ENCODE results near the gene OPHN1. TPM values are rescaled to one million over a fixed set of nuclear protein-coding genes. Genes with fewer than 3 reads are reported as not detected.
"Not testable (repeated sequence)": the region's sequence is repeated elsewhere in the genome, so short reads cannot be mapped to it uniquely, and the experiment has no call there.

OPHN1 gene
- polyA plus RNA-seq, 3 donors = 7.4 to 8.3 (median 8.0) TPM

DNA sequence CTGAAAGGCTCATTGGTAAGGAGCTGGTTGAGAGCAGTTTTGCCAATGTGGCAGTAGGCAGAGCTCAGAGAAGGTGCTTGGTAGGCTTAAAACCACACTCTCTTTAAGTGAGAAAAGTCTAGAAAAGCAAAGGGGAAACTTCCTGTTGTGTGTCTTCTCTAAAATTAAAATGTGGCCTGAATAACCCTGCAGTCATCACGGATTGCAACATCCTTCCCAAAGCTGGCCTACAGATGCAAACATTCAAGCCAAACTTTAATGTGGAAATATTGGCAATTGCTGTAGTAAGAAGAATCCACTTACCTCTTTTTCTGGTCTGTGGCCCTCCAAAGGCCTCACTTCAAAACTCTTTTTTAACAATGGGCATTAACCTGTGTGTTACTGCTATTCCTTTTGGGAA lies 348.5 kb downstream of the OPHN1 start:
- no peak for DNase-seq (ENCODE audit: low read depth in 3 of 3, low spot score in 2 of 3)

DNA sequence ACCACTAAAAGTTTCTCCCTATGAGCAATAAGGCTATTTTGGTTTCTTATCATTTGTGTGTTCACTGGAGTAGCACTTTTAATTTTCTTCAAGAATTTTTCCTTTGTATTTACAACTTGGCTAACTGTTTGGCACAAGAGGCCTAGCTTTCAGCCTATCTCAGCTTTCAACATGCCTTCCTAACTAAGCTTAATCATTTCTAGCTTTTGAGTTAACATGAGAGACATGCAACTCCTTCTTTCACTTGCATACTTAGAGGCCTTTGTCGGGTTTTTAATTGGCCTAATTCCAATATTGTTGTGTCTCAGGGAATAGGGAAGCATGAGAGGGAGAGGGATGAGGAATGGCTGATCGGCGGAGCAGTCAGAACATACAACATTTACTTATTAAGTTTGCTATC lies 349.8 kb downstream of the OPHN1 start:
- DNase-seq (ENCODE audit: low read depth in 3 of 3, low spot score in 2 of 3) = no peak

DNA sequence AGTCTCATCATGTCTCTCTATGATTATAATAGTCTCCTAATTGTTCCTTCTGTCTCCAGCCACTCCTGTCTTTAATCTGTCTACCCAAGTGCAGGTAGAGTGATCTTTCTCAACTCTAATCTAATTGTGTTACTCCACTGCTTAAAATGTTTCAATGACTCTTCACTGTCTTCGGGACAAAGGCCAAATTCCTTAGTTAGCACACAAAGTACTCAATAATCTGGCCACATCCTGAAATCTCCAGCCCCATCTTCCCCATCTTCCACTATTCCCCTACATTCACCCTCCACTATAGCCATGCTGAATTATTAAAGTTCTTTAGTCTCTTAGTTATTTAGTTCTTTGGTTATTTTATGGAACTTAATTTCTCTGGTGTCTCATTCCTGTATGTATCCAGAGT lies 353.3 kb downstream of the OPHN1 start:
- no peak for DNase-seq (ENCODE audit: low read depth in 3 of 3, low spot score in 2 of 3)

DNA sequence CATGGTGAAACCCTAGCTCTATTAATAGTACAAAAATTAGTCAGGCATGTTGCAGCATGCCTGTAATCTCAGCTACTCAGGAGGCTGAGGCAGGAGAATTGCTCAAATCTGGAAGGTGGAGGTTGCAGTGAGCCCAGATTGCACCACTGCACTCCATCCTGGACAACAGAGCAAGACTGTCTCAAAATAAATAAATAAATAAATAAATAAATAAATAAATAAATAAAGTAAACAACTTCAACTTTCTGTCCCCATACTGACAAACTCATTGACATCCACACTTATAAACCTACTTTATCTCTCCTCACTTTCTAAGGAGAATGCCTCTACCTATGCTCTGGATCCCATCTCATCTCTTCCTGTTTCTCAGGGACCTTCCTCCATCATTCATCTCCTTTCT lies 354.5 kb downstream of the OPHN1 start:
- not testable (repeated sequence) for DNase-seq (ENCODE audit: low read depth in 3 of 3, low spot score in 2 of 3)

DNA sequence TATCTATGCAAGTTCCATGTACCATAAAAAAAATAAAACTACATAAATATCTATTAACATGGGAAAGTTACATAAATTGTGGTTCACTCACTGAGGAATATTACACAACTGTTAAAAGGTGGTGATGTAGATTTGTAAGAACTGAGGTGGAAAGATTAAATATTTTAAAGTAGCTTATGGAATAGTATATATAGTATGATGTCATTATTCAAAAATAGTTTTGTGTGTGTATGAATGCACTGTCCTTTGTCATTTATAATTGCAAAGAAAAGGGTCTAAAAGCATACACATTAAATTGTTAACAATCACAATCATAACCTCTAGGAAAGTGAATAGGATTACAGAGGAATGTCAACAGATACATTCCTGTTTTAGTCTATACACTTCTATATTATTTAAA lies 355.9 kb downstream of the OPHN1 start:
- no peak for DNase-seq (ENCODE audit: low read depth in 3 of 3, low spot score in 2 of 3)

DNA sequence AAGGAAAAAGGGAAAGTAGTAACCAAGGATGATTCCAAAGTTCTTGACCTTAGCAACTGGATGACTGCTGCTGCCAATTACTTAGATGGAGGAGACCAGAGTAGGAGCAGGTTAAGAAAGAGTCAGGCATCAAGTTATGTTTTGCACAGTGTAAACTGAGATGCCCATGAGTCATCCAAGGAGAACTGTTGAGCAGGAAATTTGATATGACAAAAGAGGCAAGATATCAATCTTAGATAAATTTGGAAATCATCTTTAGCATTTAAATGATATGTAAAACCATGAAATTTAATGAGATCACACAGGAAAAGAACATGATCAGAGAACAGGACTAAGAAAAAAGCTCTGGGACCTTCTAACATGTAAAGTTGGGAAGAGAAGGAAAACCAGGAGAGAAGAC lies 361.3 kb downstream of the OPHN1 start:
- DNase-seq (ENCODE audit: low read depth in 3 of 3, low spot score in 2 of 3) = no peak

DNA sequence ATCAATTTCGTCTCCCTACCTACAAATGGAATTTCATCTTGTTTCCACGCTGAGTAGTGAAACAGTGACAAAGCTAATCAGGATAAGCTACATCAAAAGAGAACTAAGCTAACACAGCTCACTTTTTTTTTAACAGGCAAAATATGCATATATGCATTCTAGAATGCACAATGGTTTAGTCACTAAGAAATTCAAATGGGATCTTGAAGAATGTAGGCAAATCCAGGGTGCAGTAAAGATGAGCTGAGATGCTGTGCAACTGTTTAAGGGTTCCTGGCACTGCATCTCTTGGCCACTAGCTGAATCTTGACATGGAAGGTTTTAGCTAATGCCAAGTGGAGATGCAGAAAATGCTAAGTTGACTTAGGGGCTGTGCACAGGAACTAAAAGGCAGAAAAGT lies 363.2 kb downstream of the OPHN1 start:
- DNase-seq (ENCODE audit: low read depth in 3 of 3, low spot score in 2 of 3) = not testable (repeated sequence)

DNA sequence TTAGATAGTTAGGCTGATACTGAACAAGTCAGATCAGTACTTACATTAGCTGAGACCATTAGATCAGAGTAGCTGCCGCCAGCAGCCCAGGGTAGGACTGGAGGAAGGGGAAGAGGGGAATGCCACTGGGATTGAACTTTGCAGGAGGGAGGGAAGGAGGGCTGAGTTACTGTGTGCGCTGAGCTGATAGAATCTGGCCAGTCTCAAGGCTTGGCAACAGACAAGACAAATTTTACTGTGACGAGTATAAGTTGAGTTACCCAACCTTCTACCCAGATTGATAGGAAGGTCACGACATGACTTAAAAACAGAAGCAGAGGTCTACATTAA lies 372.1 kb downstream of the OPHN1 start:
- no peak for DNase-seq (ENCODE audit: low read depth in 3 of 3, low spot score in 2 of 3)

DNA sequence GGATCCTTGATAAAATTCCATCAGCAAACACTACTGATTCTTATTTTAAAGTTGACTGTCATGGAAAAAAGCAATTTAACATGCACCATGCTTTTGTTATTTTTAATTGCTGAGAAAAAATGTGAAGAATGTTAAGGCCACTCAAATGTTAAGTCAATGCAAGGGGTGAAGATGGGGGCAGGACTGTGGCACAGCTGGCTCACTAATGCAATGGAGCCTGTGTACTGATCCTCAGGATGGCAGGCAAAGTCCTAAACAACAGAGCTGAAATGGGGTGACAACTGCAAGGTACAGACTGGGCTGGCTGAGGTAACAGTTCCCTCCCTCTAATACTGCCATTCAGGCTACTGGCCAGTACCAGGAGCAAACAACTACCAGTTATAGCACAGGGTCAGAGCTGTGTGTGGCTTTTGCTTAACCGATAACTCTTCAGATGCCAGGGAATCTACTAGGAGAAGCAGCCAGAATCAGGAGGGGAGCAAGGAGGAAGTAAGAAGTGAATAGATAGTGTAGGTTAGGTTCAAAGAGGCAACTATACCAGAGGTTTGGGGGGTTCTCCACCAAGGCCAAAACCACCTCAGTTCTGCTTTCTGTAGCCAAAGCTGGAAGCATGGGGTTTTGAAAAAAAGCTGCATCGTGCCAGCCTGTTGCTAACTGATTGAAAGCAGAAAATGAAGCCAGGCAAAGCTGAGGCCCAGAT lies 372.6 kb downstream of the OPHN1 start:
- DNase-seq (ENCODE audit: low read depth in 3 of 3, low spot score in 2 of 3) = peak in 1 of 3 donors; percentile 7

DNA sequence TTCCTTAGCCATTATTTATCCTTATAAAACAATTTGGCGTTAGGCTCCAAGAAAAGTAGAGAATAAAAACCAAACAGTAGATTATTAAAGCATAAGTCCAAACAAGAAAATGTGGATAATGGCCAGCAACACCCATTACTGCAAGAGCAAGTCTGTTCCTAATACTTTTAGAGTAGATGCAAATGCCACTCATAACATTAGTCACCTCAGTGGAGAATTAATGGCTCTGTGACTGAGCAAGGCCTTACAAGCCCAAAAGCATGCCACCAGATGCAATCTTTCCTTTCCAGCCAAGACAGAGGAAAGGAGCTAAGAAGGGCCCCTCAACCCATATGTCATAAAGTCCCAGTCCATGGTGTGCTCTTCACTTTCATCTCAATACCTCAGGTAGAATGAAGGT lies 373.8 kb downstream of the OPHN1 start:
- DNase-seq (ENCODE audit: low read depth in 3 of 3, low spot score in 2 of 3) = no peak

DNA sequence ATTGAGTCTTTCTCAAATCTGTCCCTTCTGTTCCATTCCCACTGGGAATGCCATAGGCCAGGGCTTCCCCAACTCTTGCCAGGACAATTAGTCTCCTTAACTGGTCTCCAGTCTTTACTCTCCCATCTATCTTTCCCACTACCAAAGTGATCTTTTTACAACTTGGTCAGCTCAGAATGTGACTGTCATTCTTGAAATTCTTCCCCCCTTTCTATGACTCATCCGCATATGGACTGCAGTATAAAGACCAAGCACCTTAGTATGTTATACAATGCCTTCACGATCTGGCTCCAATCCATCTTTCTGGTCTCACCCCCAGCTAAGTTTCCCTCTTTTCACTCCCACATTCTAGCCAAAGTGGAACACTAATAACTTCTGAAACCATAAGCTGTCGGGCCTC lies 383.8 kb downstream of the OPHN1 start:
- no peak for DNase-seq (ENCODE audit: low read depth in 3 of 3, low spot score in 2 of 3)

DNA sequence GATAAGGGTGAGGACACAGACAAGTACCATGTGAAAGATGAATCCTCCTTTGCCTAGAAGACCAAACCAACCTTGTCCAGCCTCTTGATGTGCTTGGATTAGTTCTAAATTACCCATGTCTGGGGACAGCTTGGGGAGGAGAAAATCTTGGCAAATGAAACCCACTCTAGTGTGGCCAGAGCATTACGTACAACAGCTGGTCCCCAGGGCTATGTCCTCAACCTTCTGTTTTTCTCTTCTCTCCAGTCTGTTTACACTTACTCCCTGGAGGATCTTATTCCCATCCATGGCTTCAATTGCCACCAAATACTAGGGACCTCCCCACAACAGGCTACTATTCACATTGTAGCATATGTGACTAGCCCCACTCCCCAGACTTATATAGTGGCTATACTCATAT lies 384.5 kb downstream of the OPHN1 start:
- DNase-seq (ENCODE audit: low read depth in 3 of 3, low spot score in 2 of 3) = no peak

DNA sequence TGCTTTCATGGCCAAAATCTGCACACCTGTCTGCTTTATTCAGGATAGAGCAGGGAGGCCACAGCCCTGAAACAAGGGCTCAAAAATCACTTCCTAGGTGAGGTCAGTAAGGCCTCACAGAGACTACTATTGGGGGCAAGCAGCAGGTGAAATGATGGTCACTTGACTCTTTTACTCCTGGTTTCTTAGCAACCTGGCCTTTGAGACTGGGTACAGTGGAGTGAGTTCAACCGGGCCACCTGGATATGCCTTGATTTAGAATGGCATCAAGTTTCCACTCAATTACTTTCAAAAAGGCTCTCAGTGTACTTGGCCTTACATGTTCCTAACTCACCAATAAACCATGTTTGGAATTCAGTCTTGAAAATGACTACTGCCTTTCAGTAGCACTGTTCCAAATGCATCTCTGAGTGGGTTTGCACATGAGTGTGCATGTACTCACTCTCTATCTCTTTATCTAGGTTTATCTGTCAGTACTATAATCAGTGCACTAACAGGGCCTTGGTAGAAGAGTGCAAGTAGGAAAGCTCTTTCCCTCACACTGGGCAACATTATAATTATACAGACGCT lies 388.2 kb downstream of the OPHN1 start:
- no peak for DNase-seq (ENCODE audit: low read depth in 3 of 3, low spot score in 2 of 3)

DNA sequence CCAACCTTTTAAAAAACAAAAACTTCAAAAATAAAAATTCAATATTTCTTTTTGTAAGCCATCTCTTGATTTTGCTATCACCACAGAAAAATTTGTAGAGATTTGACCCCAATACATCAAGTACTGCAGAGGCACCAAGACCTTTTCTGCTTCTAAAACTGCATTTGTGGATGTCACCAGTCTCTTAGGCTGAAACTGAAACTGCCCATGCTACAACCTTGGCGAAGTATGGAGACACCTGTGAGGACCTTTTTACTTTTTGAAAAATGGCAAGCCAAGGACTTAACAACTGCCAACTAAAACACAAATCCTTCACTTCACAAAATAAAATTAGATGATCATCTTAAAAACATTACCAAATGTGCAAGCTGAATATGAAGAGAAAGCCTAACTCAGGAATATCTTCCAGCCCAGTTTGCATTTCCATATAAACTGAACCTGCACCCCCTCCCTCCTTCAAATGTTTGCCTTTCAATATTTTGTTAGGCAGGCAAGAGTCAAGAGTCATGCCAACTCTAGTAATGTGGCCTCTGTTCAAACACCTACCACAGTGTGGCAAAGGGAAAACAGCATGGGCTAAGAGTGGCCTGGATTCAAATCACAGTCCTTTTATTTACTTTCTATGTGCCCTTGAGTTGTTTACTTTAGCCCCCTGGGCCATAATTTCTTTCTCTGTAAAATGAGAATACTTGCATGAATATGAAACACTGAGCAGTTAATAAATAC lies 389.4 kb downstream of the OPHN1 start:
- DNase-seq (ENCODE audit: low read depth in 3 of 3, low spot score in 2 of 3) = no peak

DNA sequence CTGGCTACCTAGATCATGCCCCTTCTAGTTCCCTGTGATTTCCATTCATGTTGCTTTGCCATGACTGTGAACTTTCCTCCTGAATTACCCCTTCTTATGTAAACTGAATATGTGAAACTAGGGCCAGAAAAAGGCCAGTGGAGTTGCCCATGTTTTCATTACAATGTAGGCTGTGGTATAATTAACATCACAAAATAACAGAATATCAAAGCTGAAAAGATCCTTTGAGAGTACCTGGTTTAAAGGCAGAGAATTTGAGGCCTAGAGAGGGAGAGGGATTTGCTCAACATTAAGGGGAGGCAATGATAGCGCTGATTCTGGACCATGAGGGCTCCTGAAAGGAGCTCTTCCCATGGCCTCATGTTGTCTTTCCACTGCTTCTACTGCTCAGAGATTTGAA lies 392.2 kb downstream of the OPHN1 start:
- DNase-seq (ENCODE audit: low read depth in 3 of 3, low spot score in 2 of 3) = no peak

DNA sequence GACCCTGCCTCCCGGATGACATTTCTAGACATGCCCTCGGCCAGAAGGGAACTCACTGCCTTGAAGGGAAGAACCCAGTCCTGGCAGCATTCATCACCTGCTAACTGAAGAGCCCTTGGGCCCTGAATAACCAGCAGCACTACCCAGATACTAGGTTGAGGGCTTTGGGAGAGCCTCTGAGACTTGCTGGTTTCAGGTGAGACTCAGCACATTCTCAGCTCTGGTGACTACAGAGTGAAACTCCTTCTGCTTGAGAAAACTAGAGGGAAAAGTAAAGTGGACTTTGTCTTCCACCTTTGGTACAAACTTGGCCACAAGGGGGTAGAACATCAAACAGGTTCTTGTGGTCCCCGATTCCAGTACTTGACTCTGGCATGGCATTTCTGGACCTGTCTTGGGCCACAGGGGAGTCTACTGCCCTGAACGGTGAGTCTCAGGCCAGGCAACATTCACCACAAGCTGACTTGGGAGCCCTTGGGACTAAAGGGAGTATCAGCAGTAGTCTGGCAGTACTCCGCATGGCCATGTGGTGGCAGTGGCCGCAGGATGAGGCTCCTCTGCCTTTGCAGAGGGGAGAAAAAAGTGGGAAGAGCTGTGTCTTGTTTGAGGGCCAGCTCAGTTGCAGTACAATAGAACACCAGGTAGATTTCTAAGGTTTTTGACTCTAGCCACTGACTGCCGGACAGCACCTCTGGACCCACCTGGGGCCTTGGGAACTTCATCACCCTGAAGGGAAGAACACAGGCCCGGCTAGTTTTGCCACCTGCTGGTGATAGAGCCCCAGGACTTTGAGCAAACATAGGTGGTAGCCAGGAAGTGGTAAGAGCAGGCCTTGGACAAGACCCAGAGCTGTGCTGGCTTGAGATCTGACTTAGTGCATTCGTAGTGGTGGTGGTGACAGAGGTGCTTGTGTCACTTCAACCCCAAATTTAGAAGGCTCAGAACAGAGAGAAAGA lies 414.8 kb downstream of the OPHN1 start:
- no peak for DNase-seq (ENCODE audit: low read depth in 3 of 3, low spot score in 2 of 3)

DNA sequence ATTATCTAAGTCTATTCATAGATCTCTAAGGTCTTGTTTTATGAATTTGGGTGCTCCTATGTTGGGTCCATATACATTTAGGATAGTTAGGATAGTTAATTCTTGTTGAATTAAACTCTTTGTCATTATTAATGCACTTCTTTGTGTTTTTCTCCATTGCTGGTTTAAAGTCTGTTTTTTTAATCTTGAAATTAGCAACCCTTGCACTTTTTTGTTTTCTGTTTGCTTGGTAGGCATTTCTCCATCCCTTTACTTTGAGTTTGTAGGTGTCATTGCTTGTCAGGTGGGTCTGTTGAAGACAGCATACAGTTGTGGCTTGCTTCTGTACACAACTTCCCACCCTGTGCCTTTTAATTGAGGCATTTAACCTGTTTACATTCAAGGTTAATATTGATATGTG lies 434.8 kb downstream of the OPHN1 start:
- DNase-seq (ENCODE audit: low read depth in 3 of 3, low spot score in 2 of 3) = no peak
